ENCODE data around the gene NSG1. TPM values are rescaled to one million over a fixed set of nuclear protein-coding genes. Genes with fewer than 3 reads are reported as not detected.

The NSG1 gene, protein sequence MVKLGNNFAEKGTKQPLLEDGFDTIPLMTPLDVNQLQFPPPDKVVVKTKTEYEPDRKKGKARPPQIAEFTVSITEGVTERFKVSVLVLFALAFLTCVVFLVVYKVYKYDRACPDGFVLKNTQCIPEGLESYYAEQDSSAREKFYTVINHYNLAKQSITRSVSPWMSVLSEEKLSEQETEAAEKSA
- 0.80 and 5.3 TPM in 2 replicates for total RNA-seq

DNA sequence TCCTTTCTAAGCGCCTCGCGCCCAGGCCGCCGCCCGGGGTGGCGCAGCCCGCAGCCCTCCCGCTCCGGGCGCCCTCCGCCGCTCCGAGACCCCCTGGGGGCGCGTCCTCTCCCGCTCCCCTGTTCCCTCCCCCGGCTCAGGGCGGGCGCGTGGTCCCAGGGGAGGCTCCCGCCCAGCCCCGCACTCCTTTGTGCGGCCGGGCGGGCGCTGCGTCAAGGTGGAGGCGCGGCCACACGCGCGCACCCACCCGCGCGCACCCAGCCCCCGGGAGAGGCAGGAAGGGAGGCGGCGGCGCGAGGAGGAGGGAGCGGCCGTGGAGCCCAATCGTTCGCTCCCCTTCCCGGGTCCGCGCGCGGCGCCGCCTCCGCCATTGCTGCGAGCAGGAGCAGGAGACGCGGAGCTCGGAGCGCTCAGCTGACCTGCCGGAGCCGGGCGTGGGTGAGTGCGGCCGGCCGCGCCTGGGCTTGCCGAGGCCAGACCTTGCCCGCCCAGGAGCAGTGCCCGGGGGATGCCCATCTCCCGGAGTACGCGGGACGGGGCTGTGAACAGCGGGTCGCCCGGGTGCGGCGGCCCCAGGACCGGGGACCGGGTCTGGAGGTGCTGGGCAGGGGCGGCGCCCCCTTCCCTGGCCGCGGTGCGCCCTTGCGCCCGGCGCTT lies at the start of gene NSG1:
Gene NSG1, plus strand, starts transcription at position 367 of the 657 bp plus-strand sequence. CDS start 528 bp downstream, outside the sequence.

Other genes with a start within 250 kb of the NSG1 start
- not detected in 2 replicates for gene OTOP1, start 160.2 kb upstream of the NSG1 start, total RNA-seq
- 24.3 and 39.8 TPM in 2 replicates for gene TMEM128, start 138.9 kb upstream of the NSG1 start, total RNA-seq
- gene LYAR, start 96.9 kb upstream of the NSG1 start, total RNA-seq = 6.3 and 12.0 TPM in 2 replicates
- gene ZBTB49, start 96.9 kb upstream of the NSG1 start, total RNA-seq = 2.1 and 3.7 TPM in 2 replicates
- gene STX18, start 154.9 kb downstream of the NSG1 start, total RNA-seq = 17.6 and 41.0 TPM in 2 replicates